Panc1 (cell line): ENCODE measurements around the gene CHSY1. TPM values are rescaled to one million over a fixed set of nuclear protein-coding genes. Genes with fewer than 3 reads are reported as not detected.

Experiments used
- ATAC-seq: fragments of 200-7000 bp; cut with Tn5 transposase; 2 replicates; pipeline ENCODE4 v1.9.1; 2020; ENCODE audit warnings: mild to moderate bottlenecking, moderate library complexity
- BruUV-seq: library from RNA; stranded (reverse); fragments of 400-500 nt; replicated peaks from 2 replicates; lab custom pipeline; 2021; lab: Mats Ljungman, UMichigan
- CTCF ChIA-PET: fragments of 300-600 bp; sonication (Branson Sonifier 250); formaldehyde crosslinking; loops from one replicate; lab custom pipeline; 2022; ENCODE audit warnings: antibody characterized with exemption; lab: Charles Lee
- POLR2A ChIA-PET: fragments of 300-600 bp; sonication (Branson Sonifier 250); formaldehyde crosslinking; loops from one replicate; lab custom pipeline; 2022; ENCODE audit warnings: antibody characterized with exemption; lab: Charles Lee
- DNase-seq: peaks from one replicate; pipeline ENCODE4 v3.0.0-alpha.2; 2010; ENCODE audit warnings: low read depth, low spot score
- H3K27ac ChIP-seq: 2 replicates; pipeline ENCODE4 v1.5.1; 2011; ENCODE audit warnings: mild to moderate bottlenecking, low read length, inconsistent platforms
- H3K27me3 ChIP-seq: fragments of 200-500 bp; sonication (Bioruptor generic); 2 replicates; pipeline ENCODE4 v1.6.0; 2014; ENCODE audit warnings: low read length, inconsistent platforms; ENCODE audit not compliant: control insufficient read depth, insufficient read depth
- H3K36me3 ChIP-seq: fragments of 200-500 bp; sonication (Bioruptor generic); 2 replicates; pipeline ENCODE4 v1.5.1; 2014; ENCODE audit warnings: inconsistent platforms, mild to moderate bottlenecking, low read length, moderate library complexity; ENCODE audit not compliant: control insufficient read depth, insufficient read depth
- H3K4me1 ChIP-seq: 2 replicates; pipeline ENCODE4 v1.5.1; 2011; ENCODE audit warnings: inconsistent platforms, mild to moderate bottlenecking, low read length, moderate library complexity; ENCODE audit not compliant: control insufficient read depth, insufficient read depth
- H3K4me3 ChIP-seq, 2 experiments: 2 replicates each; pipeline ENCODE4 v1.5.1; 2011 to 2012; ENCODE audit warnings: low read depth in 2 of 2, low read length in 2 of 2, mild to moderate bottlenecking in 2 of 2, inconsistent platforms in 1 of 2, moderate library complexity in 1 of 2
- H3K9me3 ChIP-seq: fragments of 200-500 bp; sonication (Bioruptor generic); 2 replicates; pipeline ENCODE4 v1.5.1; 2014; ENCODE audit warnings: low read depth, mild to moderate bottlenecking, inconsistent platforms, low read length, moderate library complexity; ENCODE audit not compliant: control insufficient read depth, insufficient read depth
- CTCF ChIP-seq: fragments of 450-650 bp; IDR thresholded peaks from 2 replicates; pipeline ENCODE4 v1.5.1; 2017; ENCODE audit warnings: mild to moderate bottlenecking
- POLR2AphosphoS5 ChIP-seq: IDR thresholded peaks from 2 replicates; pipeline ENCODE4 v1.6.1; 2012; ENCODE audit warnings: mild to moderate bottlenecking, low read depth, low read length, moderate library complexity
- REST ChIP-seq, 2 experiments: IDR thresholded peaks; 2 replicates each; pipeline ENCODE4 v1.6.1; 2011 to 2012; ENCODE audit warnings: low read depth in 2 of 2, control low read depth in 1 of 2, low read length in 1 of 2, mild to moderate bottlenecking in 1 of 2, moderate library complexity in 1 of 2; ENCODE audit not compliant: insufficient read depth in 1 of 2
- SIN3A ChIP-seq: IDR thresholded peaks from 2 replicates; pipeline ENCODE4 v1.6.1; 2012; ENCODE audit warnings: low read depth, mild to moderate bottlenecking, low read length, moderate library complexity, borderline replicate concordance; ENCODE audit not compliant: insufficient read depth
- TCF7L2 ChIP-seq: IDR thresholded peaks from 2 replicates; pipeline ENCODE4 v1.6.1; 2011; ENCODE audit warnings: mild to moderate bottlenecking, low read depth, low read length, inconsistent platforms
- in situ Hi-C: cut with HindIII; loops from 2 replicates; pipeline ENCODE4 v1.10.0; 2016; ENCODE audit warnings: low sequenced_read_pairs, low pct_unique_long_range_greater_than_20kb
- intact Hi-C: fragments of 100-400 bp; cut with micrococcal nuclease; formaldehyde crosslinking; loops from one replicate; pipeline ENCODE4 v1.10.0; 2022; ENCODE audit not compliant: unreplicated experiment
- total RNA-seq: library from RNA; stranded (reverse); gene quantifications from one replicate; pipeline ENCODE4 v1.2.1, GENCODE V29; 2021; ENCODE audit not compliant: unreplicated experiment

CHSY1 gene
- total RNA-seq, 1 experiment from 2014 or later, result 50.8 TPM

DNA sequence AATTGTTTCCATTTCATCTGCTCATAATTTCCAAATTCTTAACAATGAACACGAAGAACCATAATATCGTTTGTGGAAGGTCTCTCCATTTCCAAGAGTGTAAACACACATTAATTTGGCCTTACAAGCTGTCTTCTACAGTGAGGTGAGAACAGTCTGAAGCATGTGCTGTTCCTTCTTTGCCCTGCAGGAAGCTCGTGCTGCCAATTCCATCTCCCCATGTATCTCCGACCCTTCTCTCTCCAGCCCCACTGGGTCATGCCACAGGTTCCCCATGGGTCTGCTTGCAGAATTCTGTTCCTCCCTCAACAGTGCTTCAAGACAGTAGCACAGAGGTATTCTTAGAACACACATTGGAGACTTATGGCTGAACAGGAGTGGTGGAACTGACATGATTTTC, 70.5 kb downstream of the CHSY1 start:
- ChIA-PET CTCF (interaction anchor here (0.8 kb wide), 1 partner anchor 9 kb away, joined by 3 read pairs; no protein-coding TSS in a partner anchor), POLR2A (no interaction called here)
- Histone ChIP-seq H3K36me3 (peaks cover 3% of the 10 kb centered on the region; the same call in 1 of the 2 replicates), H3K9me3 (no peaks in the 10 kb centered on the region), H3K4me1 (peaks cover 22% of the 10 kb centered on the region), H3K4me3 (no peak overlapping the region), H3K27me3 (no peaks in the 10 kb centered on the region), H3K27ac (no peak overlapping the region)
- ATAC-seq (no peak), DNase-seq (no peak)
- in situ Hi-C loops (no loop called here), intact Hi-C loops (no loop called here)
- TF ChIP-seq SIN3A, result no peak
- TF ChIP-seq CTCF, result no peak
- TF ChIP-seq REST (IDR thresholded peaks at IDR 0.05; ENCODE audit: insufficient read depth in 1 of 2, low read depth in 2 of 2, low read length in 1 of 2), result no peak
- TF ChIP-seq POLR2AphosphoS5, result no peak
- TF ChIP-seq TCF7L2, result no peak
- BruUV-seq, result no TSS peak

GRCh38 chr15:101180620-101181307, 71.1 kb downstream of the CHSY1 start:
- ChIA-PET CTCF (interaction anchor here (0.8 kb wide), 1 partner anchor 9 kb away, joined by 3 read pairs; no protein-coding TSS in a partner anchor), POLR2A (no interaction called here)
- intact Hi-C loops (no loop called here), in situ Hi-C loops (no loop called here)
- Histone ChIP-seq H3K27me3 (no peaks in the 10 kb centered on the region), H3K4me1 (peaks cover 22% of the 10 kb centered on the region), H3K9me3 (no peaks in the 10 kb centered on the region), H3K36me3 (peaks cover 3% of the 10 kb centered on the region; the same call in 1 of the 2 replicates), H3K4me3 (no peak overlapping the region), H3K27ac (no peak overlapping the region)
- DNase-seq, result no peak
- BruUV-seq, result no TSS peak
- no peak for TF ChIP-seq POLR2AphosphoS5
- TF ChIP-seq SIN3A, result no peak
- TF ChIP-seq REST (IDR thresholded peaks at IDR 0.05; ENCODE audit: insufficient read depth in 1 of 2, low read depth in 2 of 2, low read length in 1 of 2), result no peak
- TF ChIP-seq CTCF, result no peak
- no peak for TF ChIP-seq TCF7L2
- ATAC-seq, result no peak
